ENCODE results near the gene ZBTB44.

The ZBTB44 gene

GRCh38 chr11:130314750-130315285 lies at the start of gene ZBTB44:
TSS of gene ZBTB44 (minus strand) at chr11:130314917. CDS start at chr11:130261873, 53,044 bp downstream.
- peak within 1 kb of the TSS; percentile 96 for H3K27ac ChIP-seq
- no peak for TF ChIP-seq CTCF (conservative IDR thresholded peaks at IDR 0.05)

GRCh38 chr11:130359419-130359818 lies 44.7 kb upstream of the ZBTB44 start:
- TF ChIP-seq CTCF (conservative IDR thresholded peaks at IDR 0.05), result no peak

GRCh38 chr11:130358398-130358797 lies 43.7 kb upstream of the ZBTB44 start:
- no peak overlapping the region for H3K27ac ChIP-seq
- no peak for TF ChIP-seq CTCF (conservative IDR thresholded peaks at IDR 0.05)

More at GRCh38 chr11:130359419-130359818, 44.7 kb upstream of the ZBTB44 start:
- no peak overlapping the region for H3K27ac ChIP-seq

GRCh38 chr11:130347261-130347660 lies 32.5 kb upstream of the ZBTB44 start:
- H3K27ac ChIP-seq, result no peak overlapping the region
- no peak for TF ChIP-seq CTCF (conservative IDR thresholded peaks at IDR 0.05)

- H3K27ac ChIP-seq, result no peak overlapping the region
- no peak for TF ChIP-seq CTCF (conservative IDR thresholded peaks at IDR 0.05)
Observed at GRCh38 chr11:130344841-130345240, 30.1 kb upstream of the ZBTB44 start.

- TF ChIP-seq CTCF (conservative IDR thresholded peaks at IDR 0.05), result no peak
- no peak overlapping the region for H3K27ac ChIP-seq
Observed at GRCh38 chr11:130340671-130341319, 26.1 kb upstream of the ZBTB44 start.

GRCh38 chr11:130338667-130339066 lies 23.9 kb upstream of the ZBTB44 start:
- TF ChIP-seq CTCF (conservative IDR thresholded peaks at IDR 0.05), result no peak

More at GRCh38 chr11:130338667-130339066, 23.9 kb upstream of the ZBTB44 start:
- no peak overlapping the region for H3K27ac ChIP-seq

Measured in VCaP (cell line).